HepG2 (cell line): ENCODE data around the gene FAM174C. TPM values are rescaled to one million over a fixed set of nuclear protein-coding genes. Genes with fewer than 3 reads are reported as not detected.

ENCODE experiments used
- CEBPG ChIP-seq: IDR thresholded peaks from 2 replicates; pipeline ENCODE4 v1.6.1; 2016
- IKZF5 ChIP-seq: IDR thresholded peaks from 2 replicates; pipeline ENCODE4 v1.6.1; 2018; ENCODE audit warnings: missing genetic modification reagents, mild to moderate bottlenecking, missing compliant biosample characterization
- KAT7 ChIP-seq: IDR thresholded peaks from 2 replicates; pipeline ENCODE4 v1.6.1; 2018; ENCODE audit warnings: borderline replicate concordance, missing compliant biosample characterization
- MTA1 ChIP-seq: sonication (generic); formaldehyde crosslinking; IDR thresholded peaks from 2 replicates; pipeline ENCODE4 v1.4.0; 2020; ENCODE audit warnings: missing genetic modification reagents, mild to moderate bottlenecking, borderline replicate concordance
- PRDM4 ChIP-seq: sonication (generic); formaldehyde crosslinking; IDR thresholded peaks from 2 replicates; pipeline ENCODE4 v1.9.0; 2021; ENCODE audit warnings: missing genetic modification reagents, borderline replicate concordance
- SALL2 ChIP-seq: sonication (generic); formaldehyde crosslinking; IDR thresholded peaks from 2 replicates; pipeline ENCODE4 v1.8.1; 2023; ENCODE audit warnings: mild to moderate bottlenecking, missing genetic modification reagents, inconsistent platforms
- TAF1 ChIP-seq: sonication (generic); formaldehyde crosslinking; IDR thresholded peaks from 2 replicates; pipeline ENCODE4 v1.4.0; 2020; ENCODE audit warnings: missing genetic modification reagents
- THRA ChIP-seq: sonication (generic); formaldehyde crosslinking; IDR thresholded peaks from 2 replicates; pipeline ENCODE4 v1.4.0; 2020; ENCODE audit warnings: missing genetic modification reagents, borderline replicate concordance
- UBTF ChIP-seq: sonication (generic); formaldehyde crosslinking; IDR thresholded peaks from 2 replicates; pipeline ENCODE4 v1.4.0; 2020; ENCODE audit warnings: mild to moderate bottlenecking, missing genetic modification reagents
- YEATS4 ChIP-seq: sonication (generic); formaldehyde crosslinking; IDR thresholded peaks from 2 replicates; pipeline ENCODE4 v1.4.0; 2020; ENCODE audit warnings: missing genetic modification reagents, borderline replicate concordance
- ZFP90 ChIP-seq: sonication (generic); formaldehyde crosslinking; IDR thresholded peaks from 2 replicates; pipeline ENCODE4 v1.8.0; 2022; ENCODE audit warnings: missing genetic modification reagents, mild to moderate bottlenecking, inconsistent platforms, borderline replicate concordance
- ZNF362 ChIP-seq: sonication (generic); formaldehyde crosslinking; IDR thresholded peaks from 2 replicates; pipeline ENCODE4 v1.4.0; 2020; ENCODE audit warnings: missing genetic modification reagents, mild to moderate bottlenecking, borderline replicate concordance
- polyA plus RNA-seq, 8 experiments: library from polyadenylated mRNA; depleted of rRNA in 3 of 8; stranded (reverse) in 7 of 8; unstranded in 1 of 8; fragments of >200 nt; fragmentation: Illumina TruSeq in 4 of 8; extraction: Trizol in 4 of 8; gene quantifications; 2 replicates each; pipeline versions ENCODE4 v1.2.1 to v1.2.3, GENCODE V29; 2011 to 2016; ENCODE audit warnings: low read depth in 4 of 8, missing spikeins in 1 of 8, mixed read lengths in 1 of 8; ENCODE audit not compliant: insufficient read depth in 1 of 8
- total RNA-seq, 5 experiments: library from RNA; depleted of rRNA; stranded (reverse); fragments of >200 nt; fragmentation: Illumina TruSeq; extraction: Trizol; gene quantifications; 2 replicates each; pipeline ENCODE4 v1.2.3, GENCODE V29; 2016; ENCODE audit warnings: low read depth in 1 of 5

Gene FAM174C
- total and polyA plus RNA-seq, 2 of the 13 experiments (the other 11 are each of a cell fraction or from before 2014, with no cell fraction given) = 19.5 to 31.3 TPM

GRCh38 chr19:1324806-1325567 is 49.7 kb downstream of the FAM174C start (continued):
- TF ChIP-seq TAF1 (CRISPR knock-in tag) (peak; percentile 33; the same call in 1 of the 2 replicates), ZNF362 (CRISPR knock-in tag) (peak; percentile 94), SALL2 (CRISPR knock-in tag) (0 out of 2 replicates have a peak, but pooled peaks have one; percentile 44), CEBPG (CRISPR knock-in tag) (peak; percentile 18; the same call in 1 of the 2 replicates), THRA (CRISPR knock-in tag) (0 out of 2 replicates have a peak, but pooled peaks have one; percentile 23), KAT7 (CRISPR knock-in tag) (no peak), IKZF5 (CRISPR knock-in tag) (peak; percentile 54; the same call in 1 of the 2 replicates), MTA1 (CRISPR knock-in tag) (peak; percentile 34; the same call in 1 of the 2 replicates), ZFP90 (peak; percentile 71; the same call in 1 of the 2 replicates), YEATS4 (CRISPR knock-in tag) (peak; percentile 66), UBTF (CRISPR knock-in tag) (peak; percentile 49), PRDM4 (CRISPR knock-in tag) (no peak)
